ENCODE results near the gene MARVELD3. TPM values are rescaled to one million over a fixed set of nuclear protein-coding genes. Genes with fewer than 3 reads are reported as not detected.
A peak's percentile ranks its signal among the peaks of the same experiment; 100 is the strongest.

The MARVELD3 gene
- total RNA-seq, 1 experiment from 2014 or later = 27.0 TPM

- H3K79me2 ChIP-seq (ENCODE audit: insufficient read depth, low read length) = no peaks in the 10 kb centered on the region
- Mint-ChIP-seq H3K36me3 (ENCODE audit: insufficient read depth in 1 of 3, low read depth in 3 of 3) (peaks cover 17 to 81% (median 64%) of the 10 kb centered on the region in 3 experiments; a peak in 6 of 7 replicates), H3K4me1 (no peaks in the 10 kb centered on the region), H3K9me3 (no peaks in the 10 kb centered on the region), H3K4me3 (no peak overlapping the region), H3K27me3 (ENCODE audit: low read depth) (no peaks in the 10 kb centered on the region), H3K27ac (peak overlapping the region in 1 of 3 experiments; percentile 58; a peak in 2 of 7 replicates)
- no peak overlapping the region for H2BK15ac ChIP-seq (ENCODE audit: low read depth, low read length)
- no peak overlapping the region for H3T11ph ChIP-seq (ENCODE audit: low read length)
- no peaks in the 10 kb centered on the region for H3K27me3 ChIP-seq (ENCODE audit: insufficient read depth, low read length)
- DNase-seq = no peak
- no peaks in the 10 kb centered on the region for H3K9me3 ChIP-seq (ENCODE audit: control insufficient read depth, low read depth, low read length)
- TF ChIP-seq CTCF (conservative IDR thresholded peaks at IDR 0.05) = no peak
- H3K23ac ChIP-seq (ENCODE audit: insufficient read length, low read depth, low read length) = no peak overlapping the region
- H3K4me1 ChIP-seq (ENCODE audit: insufficient read depth, low read length) = no peaks in the 10 kb centered on the region
- no peaks in the 10 kb centered on the region for H3K79me1 ChIP-seq (ENCODE audit: insufficient read depth, low read depth, low read length, poor library complexity, severe bottlenecking)
- H3K23me2 ChIP-seq (ENCODE audit: insufficient read length, low read depth, low read length, poor library complexity, severe bottlenecking) = no peaks in the 10 kb centered on the region
- H4K8ac ChIP-seq (replicated peaks; ENCODE audit: insufficient read length, low read depth, low read length) = no peak overlapping the region
- no CpG with 5 or more reads among the region's 4 CpGs for WGBS (ENCODE audit: extremely low coverage, insufficient read length, low lambda C conversion rate)
- no peak overlapping the region for H3K14ac ChIP-seq (ENCODE audit: insufficient read depth, low read length)
- no peaks in the 10 kb centered on the region for H4K20me1 ChIP-seq (ENCODE audit: control insufficient read depth, insufficient read depth, insufficient read length)
- H2AFZ ChIP-seq (ENCODE audit: low read length) = no peak overlapping the region
- H2BK5ac ChIP-seq (ENCODE audit: insufficient read length, low read length) = no peak overlapping the region
- H3K9ac ChIP-seq (ENCODE audit: extremely low read depth, insufficient read length, low read length) = no peak overlapping the region
- H2BK12ac ChIP-seq (ENCODE audit: insufficient read length, low read depth, low read length) = no peak overlapping the region
- no peak overlapping the region for H2BK20ac ChIP-seq (ENCODE audit: low read depth, low read length, poor library complexity, severe bottlenecking)
- no peak overlapping the region for H3K27ac ChIP-seq (ENCODE audit: insufficient read length, low read depth, low read length)
- no peak overlapping the region for H3K18ac ChIP-seq (ENCODE audit: insufficient read length, low read depth, low read length)
- H2AK5ac ChIP-seq (ENCODE audit: insufficient read length, low read length) = no peak overlapping the region
- no peak overlapping the region for H3K4ac ChIP-seq (ENCODE audit: low read depth, low read length)
- H4K5ac ChIP-seq (ENCODE audit: insufficient read length, low read depth, low read length) = no peak overlapping the region
- no peak overlapping the region for H3K4me2 ChIP-seq (ENCODE audit: insufficient read depth, insufficient read length, low read length)
- H2BK120ac ChIP-seq (ENCODE audit: low read depth, low read length, poor library complexity, severe bottlenecking) = no peak overlapping the region
- no peak overlapping the region for H4K91ac ChIP-seq (ENCODE audit: insufficient read length, low read depth, low read length)
- no peak overlapping the region for H3K56ac ChIP-seq (ENCODE audit: insufficient read length, low read depth, low read length)
Observed at GRCh38 chr16:71666928-71667707, 41.1 kb downstream of the MARVELD3 start.

Measured in H9 (cell line).